Measurements from ENCODE around the gene GRIK4. TPM values are rescaled to one million over a fixed set of nuclear protein-coding genes. Genes with fewer than 3 reads are reported as not detected.
A peak's percentile ranks its signal among the peaks of the same experiment; 100 is the strongest.

Gene GRIK4
- total and polyA plus RNA-seq, 8 donors, result 0.76 to 10.1 (median 7.7) TPM

DNA sequence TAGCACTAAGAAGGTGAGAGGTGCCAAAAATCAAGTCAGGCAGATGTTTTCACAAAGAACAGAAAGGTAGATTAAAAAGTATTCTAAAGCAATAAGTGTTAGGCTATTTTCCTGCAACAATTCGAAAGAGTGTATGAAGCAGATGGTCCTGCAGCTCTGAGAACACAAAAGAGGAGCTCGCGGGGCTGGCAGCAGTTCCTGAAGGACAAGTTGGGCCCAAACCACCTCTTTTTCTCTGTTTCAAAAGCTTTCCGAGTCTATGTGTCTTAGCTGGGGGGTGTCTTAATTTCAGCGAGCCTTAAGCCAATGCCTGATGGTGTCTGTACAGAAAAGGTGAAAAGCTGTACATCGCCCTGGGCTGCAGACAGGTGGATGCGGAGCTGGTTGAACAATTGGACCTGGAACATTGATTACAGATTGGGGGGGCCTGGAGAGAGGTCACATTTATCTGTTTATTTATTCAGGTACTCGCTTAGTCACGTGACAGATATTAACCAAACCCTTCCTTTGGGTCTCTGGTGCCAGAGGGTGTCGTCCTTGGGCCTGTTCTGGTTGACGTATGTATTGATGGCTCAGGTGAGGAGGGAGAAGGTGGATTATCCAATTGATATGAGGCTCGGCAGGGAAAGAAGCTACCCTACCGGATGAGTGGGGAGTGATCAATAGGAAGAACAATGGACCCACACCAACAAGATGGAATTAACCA lies 24.7 kb downstream of the GRIK4 start:
- Histone ChIP-seq H3K36me3 (no peaks in the 10 kb centered on the region), H3K4me3 (no peak overlapping the region), H3K27me3 (peaks cover 0 to 11% of the 10 kb centered on the region in 2 donors), H3K4me1 (no peaks in the 10 kb centered on the region), H3K9me3 (no peaks in the 10 kb centered on the region), H3K27ac (no peak overlapping the region)
- DNase-seq (no peak), ATAC-seq (no peak)
- intact Hi-C loops (cut with DNase I), result no loop called here
- TF ChIP-seq, protein P1, sequence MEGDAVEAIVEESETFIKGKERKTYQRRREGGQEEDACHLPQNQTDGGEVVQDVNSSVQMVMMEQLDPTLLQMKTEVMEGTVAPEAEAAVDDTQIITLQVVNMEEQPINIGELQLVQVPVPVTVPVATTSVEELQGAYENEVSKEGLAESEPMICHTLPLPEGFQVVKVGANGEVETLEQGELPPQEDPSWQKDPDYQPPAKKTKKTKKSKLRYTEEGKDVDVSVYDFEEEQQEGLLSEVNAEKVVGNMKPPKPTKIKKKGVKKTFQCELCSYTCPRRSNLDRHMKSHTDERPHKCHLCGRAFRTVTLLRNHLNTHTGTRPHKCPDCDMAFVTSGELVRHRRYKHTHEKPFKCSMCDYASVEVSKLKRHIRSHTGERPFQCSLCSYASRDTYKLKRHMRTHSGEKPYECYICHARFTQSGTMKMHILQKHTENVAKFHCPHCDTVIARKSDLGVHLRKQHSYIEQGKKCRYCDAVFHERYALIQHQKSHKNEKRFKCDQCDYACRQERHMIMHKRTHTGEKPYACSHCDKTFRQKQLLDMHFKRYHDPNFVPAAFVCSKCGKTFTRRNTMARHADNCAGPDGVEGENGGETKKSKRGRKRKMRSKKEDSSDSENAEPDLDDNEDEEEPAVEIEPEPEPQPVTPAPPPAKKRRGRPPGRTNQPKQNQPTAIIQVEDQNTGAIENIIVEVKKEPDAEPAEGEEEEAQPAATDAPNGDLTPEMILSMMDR (IDR thresholded peaks at IDR 0.05), result no peak

DNA sequence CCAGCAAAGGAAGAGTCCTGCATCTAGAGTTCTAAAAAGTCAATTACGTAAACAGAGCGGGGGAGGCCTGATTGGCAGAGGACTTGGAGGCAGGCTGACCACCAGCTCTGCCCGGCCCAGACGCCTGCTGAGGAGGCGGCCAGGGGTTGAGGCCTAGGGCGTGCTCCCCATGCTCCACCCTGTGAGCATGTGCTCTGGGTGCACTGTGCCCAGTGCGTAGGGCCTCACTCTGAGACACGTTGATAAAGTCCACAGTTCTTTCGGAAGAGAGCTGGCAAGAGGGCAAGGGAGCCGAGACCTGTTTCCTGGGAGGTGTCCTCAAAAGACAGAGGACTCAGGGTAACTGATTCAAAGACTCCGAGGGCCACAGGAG lies 25.2 kb downstream of the GRIK4 start:
- TF ChIP-seq, protein P1 (IDR thresholded peaks at IDR 0.05), result no peak
- H3K27me3 ChIP-seq, result peaks cover 0 to 7% of the 10 kb centered on the region in 2 donors
- H3K36me3 ChIP-seq, result no peaks in the 10 kb centered on the region
- no peaks in the 10 kb centered on the region for H3K9me3 ChIP-seq
- H3K4me1 ChIP-seq, result no peaks in the 10 kb centered on the region
- no peak overlapping the region for H3K4me3 ChIP-seq
- H3K27ac ChIP-seq, result no peak overlapping the region
- ATAC-seq (no peak), DNase-seq (peak in 1 of 4 donors; percentile 49)
- intact Hi-C loops (cut with DNase I), result no loop called here

DNA sequence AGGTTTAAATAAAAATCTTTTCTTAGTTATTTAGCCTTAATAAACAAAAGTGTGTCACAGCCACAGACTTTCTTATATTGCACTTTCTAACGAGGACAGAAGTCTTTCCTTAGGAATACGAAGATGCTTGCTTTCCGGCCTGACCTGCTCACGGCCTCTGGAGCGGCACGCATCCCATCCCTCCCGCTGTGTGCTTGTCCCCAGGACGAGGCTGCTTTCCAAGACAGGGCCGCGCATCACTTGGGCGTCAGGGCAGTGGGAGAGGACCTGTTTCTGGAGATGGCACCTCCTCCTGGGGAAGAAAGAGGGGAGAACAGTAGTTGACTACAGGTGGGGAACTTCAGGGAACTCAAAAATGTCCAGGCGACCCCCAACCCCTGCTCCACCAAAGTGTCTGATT lies 26.4 kb downstream of the GRIK4 start:
- intact Hi-C loops (cut with DNase I), result no loop called here
- Histone ChIP-seq H3K36me3 (no peaks in the 10 kb centered on the region), H3K4me1 (no peaks in the 10 kb centered on the region), H3K27me3 (no peaks in the 10 kb centered on the region), H3K27ac (no peak overlapping the region), H3K9me3 (peaks cover 0 to 3% of the 10 kb centered on the region in 2 donors), H3K4me3 (no peak overlapping the region)
- no peak for ATAC-seq
- peak in 1 of 4 donors; percentile 53 for DNase-seq
- TF ChIP-seq, protein P1 (IDR thresholded peaks at IDR 0.05), result no peak

DNA sequence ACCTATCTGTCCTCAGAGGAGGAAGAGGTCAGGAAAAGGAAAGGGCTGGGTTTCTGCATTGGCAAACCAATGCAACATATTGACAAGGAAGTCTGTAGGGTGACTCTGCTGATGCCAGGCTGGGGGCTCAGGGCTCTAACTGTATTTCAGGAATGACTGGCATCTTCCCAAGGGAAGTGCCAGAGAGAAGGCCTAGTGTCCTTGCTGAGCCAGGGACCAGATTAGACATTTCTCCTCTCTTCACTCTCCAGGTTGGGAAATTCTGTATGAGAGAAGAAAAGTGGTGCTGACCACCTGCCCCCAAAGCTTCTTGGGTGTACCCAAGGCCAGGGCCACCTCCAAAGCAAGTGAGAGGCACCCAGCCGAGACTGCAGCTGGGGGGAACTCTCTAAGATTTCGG lies 27.2 kb downstream of the GRIK4 start:
- intact Hi-C loops (cut with DNase I), result no loop called here
- no peaks in the 10 kb centered on the region for H3K27me3 ChIP-seq
- no peak overlapping the region for H3K4me3 ChIP-seq
- TF ChIP-seq, protein P1 (IDR thresholded peaks at IDR 0.05), result no peak
- H3K9me3 ChIP-seq, result peaks cover 0 to 3% of the 10 kb centered on the region in 2 donors
- DNase-seq (no peak), ATAC-seq (no peak)
- no peaks in the 10 kb centered on the region for H3K36me3 ChIP-seq
- H3K4me1 ChIP-seq, result no peaks in the 10 kb centered on the region
- H3K27ac ChIP-seq, result no peak overlapping the region

DNA sequence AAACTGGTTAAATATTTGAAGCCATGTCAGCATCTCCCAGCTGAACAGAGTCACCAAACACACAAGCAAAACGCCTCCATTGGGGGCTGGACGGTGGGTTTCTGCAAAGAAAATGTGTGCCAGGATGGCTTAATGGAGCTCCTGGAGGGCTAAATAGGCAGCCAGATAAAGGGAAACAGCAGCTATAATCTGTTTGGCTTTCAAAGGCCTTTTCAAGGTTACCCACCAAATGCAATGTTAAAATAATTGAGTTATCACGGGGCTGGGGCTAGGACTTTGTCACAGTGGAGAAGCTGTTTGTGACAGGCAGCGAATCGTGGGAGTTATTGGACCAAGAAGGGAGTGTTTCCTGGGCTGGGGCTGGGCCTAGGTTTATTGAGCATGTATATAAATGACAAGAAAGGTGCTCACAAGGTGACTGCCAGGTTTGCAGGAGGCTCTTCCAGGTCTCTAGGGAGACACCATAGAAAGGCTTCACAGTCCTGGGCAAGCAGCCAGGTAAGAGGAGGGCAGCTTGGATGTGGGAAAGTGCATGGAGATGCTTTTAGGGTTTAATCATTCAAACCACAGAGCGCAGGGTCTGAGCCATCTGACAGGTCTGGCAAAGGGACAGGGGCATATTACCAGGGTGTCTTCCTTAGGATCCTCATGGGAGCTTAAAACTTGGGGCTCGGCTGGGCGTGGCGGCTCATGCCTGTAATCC lies 28.3 kb downstream of the GRIK4 start:
- intact Hi-C loops (cut with DNase I), result no loop called here
- Histone ChIP-seq H3K27ac (no peak overlapping the region), H3K9me3 (peaks cover 0 to 3% of the 10 kb centered on the region in 2 donors), H3K27me3 (no peaks in the 10 kb centered on the region), H3K4me1 (no peaks in the 10 kb centered on the region), H3K4me3 (no peak overlapping the region), H3K36me3 (no peaks in the 10 kb centered on the region)
- DNase-seq (no peak), ATAC-seq (no peak)
- TF ChIP-seq, protein P1 (IDR thresholded peaks at IDR 0.05), result no peak
